MM.1S (cell line): ENCODE measurements around the gene GP1BA.

Experiments
- CTCF ChIP-seq: fragments of 300-600 bp; sonication (generic); IDR thresholded peaks from 2 replicates; pipeline ENCODE4 v1.5.1; 2016; ENCODE audit warnings: antibody characterized with exemption, low read length, mixed read lengths
- EZH2 ChIP-seq: fragments of 300-600 bp; sonication (generic); optimal IDR thresholded peaks from 2 replicates; pipeline ENCODE3; 2017; ENCODE audit warnings: low read depth, mild to moderate bottlenecking, antibody characterized with exemption, low read length, mixed read lengths

- no peak for TF ChIP-seq EZH2
- TF ChIP-seq CTCF, result no peak
Observed at GRCh38 chr17:4937553-4937952, 5.5 kb downstream of the GP1BA start.
